IPS DF 4.7 (cell line): ENCODE results near the gene MAP3K4.
"Not testable (repeated sequence)": the region's sequence is repeated elsewhere in the genome, so short reads cannot be mapped to it uniquely, and the experiment has no call there.

Source experiments
- DNase-seq: peaks from one replicate; pipeline ENCODE4 v3.0.0-alpha.2; 2013; ENCODE audit warnings: low spot score; ENCODE audit errors: extremely low read depth

The MAP3K4 gene

GRCh38 chr6:160967833-160968232 lies 23.7 kb upstream of the MAP3K4 start:
- no peak for DNase-seq

- no peak for DNase-seq
These were observed 20.4 kb upstream of the MAP3K4 start for GRCh38 chr6:160971171-160971570.

- no peak for DNase-seq
These were observed 19.5 kb upstream of the MAP3K4 start for GRCh38 chr6:160972111-160972510.

GRCh38 chr6:160972594-160972993 lies 19.0 kb upstream of the MAP3K4 start:
- not testable (repeated sequence) for DNase-seq

- no peak for DNase-seq
These were observed 18.0 kb upstream of the MAP3K4 start for GRCh38 chr6:160973311-160974250.

GRCh38 chr6:160974304-160974771 lies 17.2 kb upstream of the MAP3K4 start:
- no peak for DNase-seq

- no peak for DNase-seq
These were observed 16.4 kb upstream of the MAP3K4 start for GRCh38 chr6:160975162-160975561.

- not testable (repeated sequence) for DNase-seq
These were observed 15.6 kb upstream of the MAP3K4 start for GRCh38 chr6:160975961-160976360.

- no peak for DNase-seq
These were observed 13.2 kb upstream of the MAP3K4 start for GRCh38 chr6:160978141-160978901.

- no peak for DNase-seq
These were observed 12.4 kb upstream of the MAP3K4 start for GRCh38 chr6:160979061-160979708.

GRCh38 chr6:160983377-160983948 lies 8.1 kb upstream of the MAP3K4 start:
- not testable (repeated sequence) for DNase-seq

- DNase-seq, result no peak
These were observed 4.7 kb upstream of the MAP3K4 start for GRCh38 chr6:160986851-160987250.

- no peak for DNase-seq
These were observed 4.3 kb upstream of the MAP3K4 start for GRCh38 chr6:160987265-160987664.

- no peak for DNase-seq
These were observed 643 bp upstream of the MAP3K4 start for GRCh38 chr6:160990847-160991405.

GRCh38 chr6:160992061-160992979 lies 751 bp downstream of the MAP3K4 start:
- no peak for DNase-seq

GRCh38 chr6:160992980-160993314 lies 1.4 kb downstream of the MAP3K4 start:
- DNase-seq, result no peak

GRCh38 chr6:160995271-160995670 lies 3.7 kb downstream of the MAP3K4 start:
- no peak for DNase-seq

- no peak for DNase-seq
These were observed 4.6 kb downstream of the MAP3K4 start for GRCh38 chr6:160996131-160996601.

- no peak for DNase-seq
These were observed 6.6 kb downstream of the MAP3K4 start for GRCh38 chr6:160998217-160998616.

- no peak for DNase-seq
These were observed 7.2 kb downstream of the MAP3K4 start for GRCh38 chr6:160998766-160999165.
